HCT116 (cell line): Measurements from ENCODE around the gene PLD4. TPM values are rescaled to one million over a fixed set of nuclear protein-coding genes. Genes with fewer than 3 reads are reported as not detected.
A peak's percentile ranks its signal among the peaks of the same experiment; 100 is the strongest.

Experiments used
- ATAC-seq: fragments of 200-7000 bp; cut with Tn5 transposase; 2 replicates; pipeline ENCODE4 v1.9.1; 2020; ENCODE audit warnings: mild to moderate bottlenecking, moderate library complexity
- BruUV-seq: library from RNA; stranded (reverse); fragments of 400-500 nt; replicated peaks from 2 replicates; lab custom pipeline; 2021; lab: Mats Ljungman, UMichigan
- CTCF ChIA-PET: fragments of 300-600 bp; sonication (Branson Sonifier 250); formaldehyde crosslinking; loops from one replicate; lab custom pipeline; 2021; ENCODE audit warnings: antibody characterized with exemption; lab: Charles Lee
- POLR2A ChIA-PET: fragments of 300-600, 350-600 bp; sonication (Branson Sonifier 250); formaldehyde crosslinking; loops from one replicate; lab custom pipeline; 2021; ENCODE audit warnings: antibody characterized with exemption; lab: Charles Lee
- RAD21 ChIA-PET, 2 experiments: fragments of 300-600 bp; sonication (Branson Sonifier 250); formaldehyde crosslinking; loops; one replicate each; lab custom pipeline; 2023; ENCODE audit warnings: low total read pairs in 2 of 2; ENCODE audit not compliant: uncharacterized antibody in 2 of 2, unreplicated experiment in 2 of 2, low non-redundant PET in 1 of 2; lab: Charles Lee
- DNase-seq: peaks from one replicate; pipeline ENCODE4 v3.0.0-alpha.2; 2010; ENCODE audit warnings: low read depth, low spot score
- H2AFZ ChIP-seq: fragments of 200-600 bp; shearing (Covaris generic), sonication (generic); 2 replicates; pipeline ENCODE4 v1.6.1; 2017; ENCODE audit warnings: low read depth, mixed run types, mixed read lengths, antibody characterized with exemption, low read length; ENCODE audit not compliant: poor library complexity, severe bottlenecking
- H3K27ac ChIP-seq: 2 replicates; pipeline ENCODE4 v1.5.1; 2012; ENCODE audit warnings: low read depth, low read length
- H3K27me3 ChIP-seq: fragments of 200-600 bp; sonication (generic); 2 replicates; pipeline ENCODE4 v1.6.1; 2016; ENCODE audit warnings: mixed run types, low read length, mixed read lengths; ENCODE audit not compliant: insufficient read depth
- H3K36me3 ChIP-seq, 2 experiments: fragments of 200-500 bp in 1 of 2; fragments of 200-600 bp in 1 of 2; sonication (Bioruptor generic) in 1 of 2; sonication (generic) in 1 of 2; 2 replicates each; pipeline versions ENCODE4 v1.5.1 to v1.6.1; 2014 to 2016; ENCODE audit warnings: low read length in 2 of 2, inconsistent platforms in 1 of 2, mixed read lengths in 1 of 2, mixed run types in 1 of 2; ENCODE audit not compliant: insufficient read depth in 2 of 2, control insufficient read depth in 1 of 2
- H3K4me1 ChIP-seq, 2 experiments: fragments of 200-600 bp in 1 of 2; sonication (generic) in 1 of 2; 2 replicates each; pipeline versions ENCODE4 v1.5.1 to v1.6.1; 2012 to 2017; ENCODE audit warnings: low read length in 2 of 2, inconsistent platforms in 1 of 2, mild to moderate bottlenecking in 1 of 2, mixed read lengths in 1 of 2, mixed run types in 1 of 2, moderate library complexity in 1 of 2; ENCODE audit not compliant: insufficient read depth in 2 of 2, control insufficient read depth in 1 of 2
- H3K4me2 ChIP-seq: fragments of 200-600 bp; sonication (generic); 2 replicates; pipeline ENCODE4 v1.6.1; 2017; ENCODE audit warnings: mixed run types, low read length, mixed read lengths
- H3K4me3 ChIP-seq, 2 experiments: fragments of 200-600 bp in 1 of 2; sonication (generic) in 1 of 2; replicated peaks in 1 of 2; 2 replicates each; pipeline ENCODE4 v1.5.1; 2011 to 2016; ENCODE audit warnings: low read length in 2 of 2, control low read depth in 1 of 2, low read depth in 1 of 2, mild to moderate bottlenecking in 1 of 2, mixed read lengths in 1 of 2, mixed run types in 1 of 2
- H3K79me2 ChIP-seq: fragments of 200-600 bp; sonication (generic); 2 replicates; pipeline ENCODE4 v1.6.1; 2017; ENCODE audit warnings: mild to moderate bottlenecking, mixed run types, low read length, moderate library complexity, mixed read lengths; ENCODE audit not compliant: insufficient read depth
- H3K9ac ChIP-seq: fragments of 200-600 bp; sonication (generic); 2 replicates; pipeline ENCODE4 v1.6.1; 2016; ENCODE audit warnings: low read length, mixed read lengths
- H3K9me2 ChIP-seq: fragments of 200-600 bp; sonication (generic), shearing (Covaris generic); 2 replicates; pipeline ENCODE4 v1.6.1; 2017; ENCODE audit warnings: mixed run types, mild to moderate bottlenecking, moderate library complexity; ENCODE audit not compliant: insufficient read depth
- H3K9me3 ChIP-seq, 2 experiments: fragments of 200-500 bp in 1 of 2; fragments of 200-600 bp in 1 of 2; sonication (Bioruptor generic) in 1 of 2; sonication (generic) in 1 of 2; 2 replicates each; pipeline ENCODE4 v1.6.1; 2014 to 2017; ENCODE audit warnings: low read length in 2 of 2, mixed read lengths in 2 of 2, inconsistent platforms in 1 of 2, low read depth in 1 of 2, mild to moderate bottlenecking in 1 of 2, mixed run types in 1 of 2, moderate library complexity in 1 of 2; ENCODE audit not compliant: control insufficient read depth in 1 of 2, insufficient read depth in 1 of 2
- H4K20me1 ChIP-seq: fragments of 200-600 bp; sonication (generic), shearing (Covaris generic); 2 replicates; pipeline ENCODE4 v1.6.1; 2017; ENCODE audit warnings: mixed run types, mild to moderate bottlenecking, moderate library complexity; ENCODE audit not compliant: insufficient read depth
- CBX3 ChIP-seq: IDR thresholded peaks from 2 replicates; pipeline ENCODE4 v1.6.1; 2012; ENCODE audit warnings: low read depth
- CTCF ChIP-seq, 3 experiments: fragments of 200-600 bp in 1 of 3; sonication (generic) in 1 of 3; IDR thresholded peaks in 2 of 3; conservative IDR thresholded peaks in 1 of 3; 2 replicates each; pipeline ENCODE4 v1.5.1; 2012 to 2017; ENCODE audit warnings: low read depth in 2 of 3, low read length in 2 of 3, antibody characterized with exemption in 1 of 3, borderline replicate concordance in 1 of 3, control low read depth in 1 of 3, mild to moderate bottlenecking in 1 of 3, mixed read lengths in 1 of 3, mixed run types in 1 of 3, moderate library complexity in 1 of 3; ENCODE audit not compliant: insufficient read depth in 1 of 3
- EGR1 ChIP-seq: IDR thresholded peaks from 2 replicates; pipeline ENCODE4 v1.6.1; 2012; ENCODE audit warnings: low read depth
- MAX ChIP-seq: IDR thresholded peaks from 2 replicates; pipeline ENCODE4 v1.6.1; 2012
- POLR2A ChIP-seq: IDR thresholded peaks from 2 replicates; pipeline ENCODE4 v1.7.0; 2011; ENCODE audit warnings: borderline replicate concordance; ENCODE audit not compliant: insufficient read depth, insufficient read length; ENCODE audit errors: extremely low read depth
- POLR2AphosphoS5 ChIP-seq: IDR thresholded peaks from 2 replicates; pipeline ENCODE4 v1.6.1; 2011; ENCODE audit warnings: mild to moderate bottlenecking, low read depth, low read length, moderate library complexity
- TCF7L2 ChIP-seq: IDR thresholded peaks from 2 replicates; pipeline ENCODE4 v1.7.0; 2011; ENCODE audit warnings: borderline replicate concordance, inconsistent platforms; ENCODE audit not compliant: insufficient read depth, insufficient read length; ENCODE audit errors: extremely low read depth
- intact Hi-C: fragments of 100-400 bp; cut with micrococcal nuclease; formaldehyde crosslinking; loops from 2 replicates; pipeline ENCODE4 v1.10.0; 2022
- total RNA-seq: library from RNA; stranded (reverse); gene quantifications from one replicate; pipeline ENCODE4 v1.2.1, GENCODE V29; 2021; ENCODE audit not compliant: unreplicated experiment

PLD4 gene
- total RNA-seq, 1 experiment from 2014 or later, result 0.12 TPM

GRCh38 chr14:104972301-104973134 lies 47.8 kb downstream of the PLD4 start:
- RAD21 ChIA-PET, result interaction anchor here in 1 of 2 experiments (0.6 to 0.7 kb wide), 2 partner anchors 40 to 76 kb away, joined by 3 read pairs; no protein-coding TSS in a partner anchor
- no peaks in the 10 kb centered on the region for H3K9me3 ChIP-seq
- 0 out of 2 replicates have a peak, but pooled peaks cover under 1% of the 10 kb centered on the region for H3K79me2 ChIP-seq
- intact Hi-C loops, result loop anchor here (2.0 to 10.0 kb wide), 4 partner anchors 48 to 192 kb away; partner anchors contain the start of genes CDCA4 and JAG2
- peak overlapping the region; percentile 80 for H3K9ac ChIP-seq
- peak overlapping the region; percentile 90 for H3K4me2 ChIP-seq
- no peak overlapping the region for H2AFZ ChIP-seq
- H4K20me1 ChIP-seq, result no peaks in the 10 kb centered on the region
- CTCF ChIA-PET, result interaction anchor here (0.6 to 5.3 kb wide), 11 partner anchors 13 to 508 kb away, joined by 3 to 56 read pairs (median 4); partner anchors contain the start of genes BRF1, CDCA4 and CLBA1
- no peak for TF ChIP-seq MAX
- TF ChIP-seq CTCF (IDR thresholded peaks at IDR 0.05 in 2 of 3, conservative IDR thresholded peaks at IDR 0.05 in 1 of 3; ENCODE audit: borderline replicate concordance in 1 of 3, insufficient read depth in 1 of 3, low read depth in 2 of 3, low read length in 2 of 3), result peak in 2 of 3 experiments; percentile 26 to 38; a peak in 3 of 6 replicates
- TF ChIP-seq POLR2A, result no peak
- no peak for TF ChIP-seq CBX3
- TF ChIP-seq TCF7L2, result peak; percentile 16
- no peak for TF ChIP-seq EGR1
- TF ChIP-seq POLR2AphosphoS5, result peak; percentile 77
- ATAC-seq (peak; percentile 56), DNase-seq (peak; percentile 86)
- no peaks in the 10 kb centered on the region for H3K27me3 ChIP-seq
- no peaks in the 10 kb centered on the region for H3K36me3 ChIP-seq
- H3K4me1 ChIP-seq, result peaks cover 81 to 100% of the 10 kb centered on the region in 2 experiments
- peak overlapping the region; percentile 31 to 41 for H3K4me3 ChIP-seq
- POLR2A ChIA-PET, result interaction anchor here (0.6 to 2.5 kb wide), 11 partner anchors 9 to 220 kb away, joined by 3 to 10 read pairs (median 5); partner anchors contain the start of genes CDCA4, CLBA1 and SIVA1
- H3K27ac ChIP-seq, result peak overlapping the region; percentile 98
- BruUV-seq, result no TSS peak
- no peaks in the 10 kb centered on the region for H3K9me2 ChIP-seq
